GM21367 (cell line): ENCODE results near the gene ELOVL2.
"Not testable (repeated sequence)": the region's sequence is repeated elsewhere in the genome, so short reads cannot be mapped to it uniquely, and the experiment has no call there.

Experiments
- ATAC-seq: cut with Tn5 transposase; IDR thresholded peaks from one replicate; pipeline ENCODE4 v1.9.1; 2021; ENCODE audit not compliant: unreplicated experiment

The ELOVL2 gene, protein sequence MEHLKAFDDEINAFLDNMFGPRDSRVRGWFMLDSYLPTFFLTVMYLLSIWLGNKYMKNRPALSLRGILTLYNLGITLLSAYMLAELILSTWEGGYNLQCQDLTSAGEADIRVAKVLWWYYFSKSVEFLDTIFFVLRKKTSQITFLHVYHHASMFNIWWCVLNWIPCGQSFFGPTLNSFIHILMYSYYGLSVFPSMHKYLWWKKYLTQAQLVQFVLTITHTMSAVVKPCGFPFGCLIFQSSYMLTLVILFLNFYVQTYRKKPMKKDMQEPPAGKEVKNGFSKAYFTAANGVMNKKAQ

DNA sequence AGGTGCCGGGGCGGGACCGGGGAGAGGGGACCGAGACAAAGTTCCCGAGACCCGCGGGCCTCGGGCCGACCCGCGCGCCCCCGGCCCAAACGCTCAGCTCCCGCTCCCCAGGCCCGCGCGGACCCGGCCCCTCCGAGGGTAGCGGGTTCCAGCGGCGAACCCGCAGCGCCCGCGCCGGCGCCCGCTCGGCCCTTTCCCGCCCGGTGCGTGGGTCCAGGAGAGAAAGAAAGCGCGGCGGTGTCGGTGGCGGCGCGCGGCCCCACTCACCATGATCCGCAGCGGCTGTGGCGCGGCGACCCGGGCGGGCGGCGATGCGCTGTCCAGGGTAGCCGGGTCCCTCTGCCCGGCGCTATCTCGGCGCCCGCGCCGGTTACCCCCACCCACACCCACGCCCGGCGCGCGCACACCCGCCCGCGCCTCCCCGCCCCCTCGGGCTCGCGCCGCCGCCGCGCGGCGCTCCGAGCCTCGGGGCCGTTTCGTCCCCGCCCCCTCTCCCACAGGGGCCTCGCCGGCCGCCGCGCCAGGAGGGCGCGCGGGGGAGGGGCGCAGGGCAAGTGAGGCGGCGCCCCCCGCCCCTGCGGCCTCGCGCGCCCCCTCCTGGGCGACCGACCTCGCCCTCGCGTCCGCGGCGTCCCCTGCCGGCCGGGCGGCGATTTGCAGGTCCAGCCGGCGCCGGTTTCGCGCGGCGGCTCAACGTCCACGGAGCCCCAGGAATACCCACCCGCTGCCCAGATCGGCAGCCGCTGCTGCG lies at the start of gene ELOVL2:
ELOVL2 (minus strand) TSS at position 345 of the 751 bp plus-strand sequence; CDS start at position 270, 75 bp downstream.
- no peak for ATAC-seq

DNA sequence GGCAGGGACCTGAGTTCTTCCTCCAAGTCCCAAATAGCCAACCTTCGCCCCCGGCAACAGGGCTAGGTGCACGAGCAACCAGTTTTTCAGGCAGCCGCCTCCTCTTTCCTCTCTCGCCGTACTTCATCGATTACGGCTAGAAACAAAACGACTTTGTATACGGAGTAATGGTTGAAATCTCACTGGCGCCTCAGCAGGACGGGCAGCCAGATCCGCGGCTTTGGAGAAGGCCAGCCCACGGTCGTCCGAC lies 49.2 kb upstream of the ELOVL2 start:
- ATAC-seq = peak; percentile 16

DNA sequence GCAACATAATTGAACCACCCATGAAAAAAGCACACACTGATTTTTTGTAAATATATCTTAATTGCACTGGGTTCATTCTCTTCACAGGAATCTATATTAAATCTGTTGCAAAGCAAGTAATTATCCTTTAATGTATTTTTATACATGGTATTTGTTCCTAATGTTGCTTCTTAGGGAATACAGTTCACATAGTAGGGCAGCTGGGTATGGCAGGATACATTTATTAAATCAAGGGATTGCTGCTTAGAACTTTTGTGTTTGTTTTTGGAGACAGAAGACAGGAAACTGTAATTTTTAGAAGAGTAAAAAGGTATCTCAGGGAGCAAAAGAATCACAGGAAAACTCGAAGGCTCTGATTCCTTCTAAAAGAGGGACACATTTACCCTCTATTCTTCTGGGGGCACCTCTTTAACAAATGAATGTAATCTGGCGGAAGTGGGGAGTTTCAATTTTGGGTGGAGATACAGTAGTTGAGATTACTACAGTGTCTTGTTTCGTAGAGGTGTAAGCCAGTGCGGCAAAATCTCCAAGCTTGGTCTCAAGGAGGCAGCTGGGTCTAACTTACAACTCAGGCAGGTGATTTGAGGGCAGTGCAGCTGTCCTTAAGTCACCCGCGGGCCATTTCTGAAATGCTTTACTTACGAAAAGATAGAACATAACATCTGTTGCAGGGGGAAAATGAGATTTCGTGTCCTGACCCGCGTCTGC lies 48.7 kb upstream of the ELOVL2 start:
- peak; percentile 38 for ATAC-seq

DNA sequence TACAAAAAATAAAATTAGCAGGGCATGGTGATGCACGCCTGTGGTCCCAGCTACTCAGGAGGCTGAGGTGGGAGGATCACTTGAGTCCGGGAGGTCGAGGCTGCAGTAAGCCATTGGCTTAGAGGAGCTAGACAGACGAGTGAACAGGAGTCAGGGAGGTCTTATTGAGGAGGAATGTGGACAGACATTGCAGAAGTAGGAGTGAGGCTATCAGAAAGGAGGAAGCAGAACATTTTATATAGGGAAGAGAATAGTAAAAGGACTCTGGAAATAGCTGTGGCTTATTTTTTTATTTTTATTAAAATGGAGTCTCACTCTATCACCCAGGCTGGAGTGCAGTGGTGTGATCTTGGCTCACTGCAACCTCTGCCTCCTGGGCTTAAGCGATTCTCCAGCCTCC lies 47.0 kb upstream of the ELOVL2 start:
- not testable (repeated sequence) for ATAC-seq

DNA sequence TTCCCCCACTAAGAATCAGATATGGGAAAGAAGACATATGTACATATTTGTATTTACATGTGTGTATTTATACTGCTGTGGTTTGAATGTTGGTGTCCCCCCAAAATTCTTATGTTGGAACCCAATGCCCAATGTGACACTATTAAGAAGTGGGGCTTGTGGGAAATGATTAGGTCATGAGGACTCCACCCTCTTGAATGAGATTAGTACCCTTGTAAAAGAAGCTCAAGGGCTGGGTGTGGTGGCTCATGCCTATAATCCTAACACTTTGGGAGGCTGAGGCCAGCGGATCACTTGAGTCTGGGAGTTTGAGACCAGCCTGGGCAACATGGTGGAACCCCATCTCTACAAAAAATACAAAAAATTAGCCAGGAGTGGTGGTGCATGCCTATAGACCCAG lies 45.6 kb upstream of the ELOVL2 start:
- no peak for ATAC-seq

DNA sequence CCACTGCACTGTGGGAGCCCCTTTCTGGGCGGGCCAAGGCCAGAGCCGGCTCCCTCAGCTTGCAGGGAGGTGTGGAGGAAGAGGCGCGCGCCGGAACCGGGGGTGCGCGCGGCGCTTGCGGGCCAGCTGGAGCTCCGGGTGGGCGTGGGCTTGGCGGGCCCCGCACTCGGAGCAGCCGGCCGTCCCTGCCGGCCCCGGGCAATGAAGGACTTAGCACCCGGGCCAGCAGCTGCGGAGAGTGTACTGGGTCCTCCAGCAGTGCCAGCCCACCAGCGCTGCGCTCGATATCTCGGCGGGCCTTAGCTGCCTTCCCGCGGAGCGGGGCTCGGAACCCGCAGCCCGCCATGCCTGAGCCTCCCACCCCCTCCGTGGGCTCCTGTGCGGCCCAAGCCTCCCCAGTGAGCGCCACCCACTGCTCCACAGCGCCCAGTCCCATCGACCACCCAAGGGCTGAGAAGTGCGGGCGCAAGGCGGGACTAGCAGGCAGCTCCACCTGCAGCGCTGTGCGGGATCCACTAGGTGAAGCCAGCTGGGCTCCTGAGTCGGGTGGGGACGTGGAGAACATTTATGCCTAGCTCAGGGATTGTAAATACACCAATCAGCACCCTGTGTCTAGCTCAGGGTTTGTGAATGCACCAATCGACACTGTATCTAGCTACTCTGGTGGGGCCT lies 43.2 kb upstream of the ELOVL2 start:
- not testable (repeated sequence) for ATAC-seq

DNA sequence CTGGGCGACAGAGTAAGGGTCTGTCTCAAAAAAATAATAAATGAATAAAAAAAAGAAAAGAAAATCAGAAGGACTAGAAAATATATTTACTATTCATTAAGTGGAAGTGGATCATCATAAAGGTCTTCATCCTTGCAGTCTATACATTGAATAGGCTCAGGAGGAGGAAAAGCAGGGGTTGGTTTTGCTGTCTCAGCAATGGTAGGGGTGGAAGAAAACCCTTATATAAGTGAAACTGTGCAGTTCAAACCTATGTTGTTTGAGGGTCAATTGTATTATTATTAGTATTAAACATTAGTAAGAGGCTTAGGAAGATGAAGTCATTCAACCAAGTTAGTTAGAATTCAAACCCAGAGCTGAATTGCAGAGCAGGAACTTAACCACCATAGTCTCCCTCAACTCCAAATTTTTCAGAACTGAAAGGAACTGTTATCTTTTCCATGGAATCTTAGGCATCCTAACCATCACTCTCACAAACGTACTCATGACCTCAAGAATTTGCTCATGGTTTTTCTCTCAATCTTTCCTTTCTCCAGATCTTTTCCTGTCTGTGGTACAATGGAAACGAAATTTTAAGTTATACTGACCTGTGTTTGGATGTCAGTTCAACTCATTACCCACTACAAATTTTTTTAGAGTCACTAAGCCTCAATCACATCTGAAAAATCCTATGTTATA lies 41.8 kb upstream of the ELOVL2 start:
- no peak for ATAC-seq

DNA sequence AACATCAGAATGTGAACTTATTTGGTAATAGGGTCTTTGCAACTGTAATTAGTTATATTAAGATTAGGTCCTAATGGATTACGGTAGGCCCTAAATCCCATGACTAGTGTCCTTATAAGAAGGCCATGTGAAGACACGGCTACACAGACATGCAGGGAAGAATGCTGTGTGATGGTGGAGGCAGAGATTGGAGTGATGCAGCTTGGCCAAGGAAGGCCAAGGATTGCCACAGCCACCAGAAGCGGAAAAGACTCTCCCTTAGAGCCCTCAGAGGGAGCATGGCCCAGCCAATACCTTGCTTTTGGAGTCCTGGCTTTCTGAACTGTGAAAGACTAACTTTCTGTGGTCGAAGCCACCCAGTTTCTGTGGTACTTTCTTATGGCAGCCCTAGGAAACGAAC lies 39.9 kb upstream of the ELOVL2 start:
- no peak for ATAC-seq

DNA sequence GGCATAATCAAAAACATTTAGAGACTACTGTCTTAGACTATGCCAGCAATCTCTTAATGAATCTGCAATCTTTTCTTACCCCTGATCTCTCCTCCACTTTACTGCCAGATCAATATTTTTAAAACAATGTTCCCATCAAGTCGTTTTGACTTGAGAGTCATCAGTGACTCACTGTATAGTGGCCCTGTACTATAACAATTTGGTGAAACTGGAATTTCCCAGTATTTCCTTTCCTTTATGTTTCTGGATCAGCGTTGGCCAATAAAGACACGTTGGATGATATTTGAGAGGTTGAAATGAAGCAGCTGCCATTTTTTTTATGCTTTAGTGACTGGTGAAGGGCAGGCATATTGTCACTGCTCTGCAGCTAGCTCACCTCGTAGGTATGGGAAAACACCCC lies 39.4 kb upstream of the ELOVL2 start:
- no peak for ATAC-seq

DNA sequence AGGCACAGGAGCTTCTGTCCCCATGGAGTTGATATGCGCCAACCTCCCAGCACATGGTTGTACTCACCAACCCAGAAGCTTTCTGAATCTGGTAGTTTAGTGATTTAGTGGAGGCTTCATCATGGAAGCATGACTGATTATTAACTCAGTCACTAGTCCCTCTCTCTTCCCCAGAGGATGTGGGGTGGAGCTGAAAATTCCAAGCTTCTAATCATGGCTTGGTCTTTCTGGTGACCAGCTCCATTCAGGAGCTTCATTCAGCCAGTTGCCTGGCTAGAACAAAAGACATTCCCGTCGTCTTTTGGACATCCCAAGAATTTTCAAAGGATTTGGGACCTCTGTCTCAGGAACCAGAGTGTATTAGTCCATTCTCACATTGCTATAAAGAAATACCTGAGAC lies 36.2 kb upstream of the ELOVL2 start:
- no peak for ATAC-seq

DNA sequence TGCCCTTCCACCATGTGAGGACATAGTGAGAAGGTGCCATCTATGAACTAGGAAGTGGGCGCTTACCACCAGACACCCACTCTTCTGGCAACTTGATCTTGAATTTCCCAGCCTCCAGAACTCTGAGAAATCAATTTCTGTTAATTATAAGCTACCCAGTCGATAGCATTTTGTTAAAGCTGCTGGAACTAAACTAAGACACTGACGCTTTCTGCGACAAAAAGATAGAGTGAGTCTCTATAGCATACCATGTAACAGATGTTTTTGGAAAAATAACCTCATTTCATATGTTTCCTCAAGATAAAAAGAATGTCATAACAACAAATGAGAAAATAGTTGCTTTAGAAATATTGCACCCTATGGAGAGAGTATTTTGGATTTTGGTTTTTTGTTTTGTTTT lies 34.2 kb upstream of the ELOVL2 start:
- ATAC-seq = no peak

DNA sequence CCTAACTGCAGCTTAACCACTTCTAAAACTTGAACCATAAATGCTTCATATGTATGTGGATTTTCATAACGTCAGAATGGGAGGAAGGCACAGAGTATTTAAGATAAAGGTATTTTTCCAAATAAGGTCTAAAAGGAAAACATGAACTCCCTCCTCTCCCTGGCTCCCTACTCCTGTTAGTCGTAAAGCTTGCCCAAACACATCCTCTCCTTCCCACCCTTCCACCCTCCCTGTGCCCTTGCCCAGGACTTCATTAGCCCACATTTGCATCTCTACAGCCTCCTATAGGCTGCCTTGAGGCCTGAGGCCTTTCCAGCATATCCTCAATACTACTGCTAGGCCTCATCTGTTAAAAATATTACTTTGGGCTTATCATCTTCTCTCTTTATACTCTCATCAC lies 32.4 kb upstream of the ELOVL2 start:
- no peak for ATAC-seq

DNA sequence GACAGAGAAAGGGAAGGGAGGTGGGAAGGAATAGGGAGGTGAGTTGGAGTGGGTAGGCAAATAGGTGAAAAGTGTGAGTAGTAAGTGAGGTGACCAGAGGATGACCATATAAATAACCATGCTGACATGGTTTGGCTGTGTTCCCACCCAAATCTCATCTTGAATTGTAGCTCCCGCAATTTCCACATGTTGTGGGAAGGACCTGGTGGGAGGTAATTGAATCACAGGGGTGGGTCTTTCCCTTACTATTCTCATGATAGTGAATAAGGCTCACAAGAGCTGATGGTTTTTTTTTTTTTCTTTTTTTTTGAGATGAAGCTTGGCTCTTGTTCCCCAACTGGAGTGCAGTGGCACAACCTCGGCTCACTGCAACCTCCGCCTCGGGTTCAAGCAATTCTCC lies 28.0 kb upstream of the ELOVL2 start:
- no peak for ATAC-seq

DNA sequence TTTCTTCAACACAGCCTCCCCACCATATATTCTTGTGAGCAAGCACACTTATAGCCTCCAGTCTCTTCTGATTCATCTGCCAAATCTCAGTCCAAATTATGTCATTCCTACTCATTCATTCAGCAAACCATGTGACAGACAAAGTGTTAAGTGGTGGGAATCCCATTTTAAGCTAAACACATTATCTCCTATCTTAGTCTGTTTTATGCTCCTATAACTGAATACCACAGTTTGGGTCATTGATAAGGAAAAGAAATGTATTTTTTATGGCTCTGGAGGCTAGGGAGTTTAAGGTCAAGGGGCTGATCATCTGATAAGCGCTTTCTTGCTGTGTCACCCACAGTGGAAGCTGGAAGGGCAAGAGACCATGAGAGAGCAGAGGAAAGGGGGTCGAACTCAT lies 25.7 kb upstream of the ELOVL2 start:
- ATAC-seq = no peak

DNA sequence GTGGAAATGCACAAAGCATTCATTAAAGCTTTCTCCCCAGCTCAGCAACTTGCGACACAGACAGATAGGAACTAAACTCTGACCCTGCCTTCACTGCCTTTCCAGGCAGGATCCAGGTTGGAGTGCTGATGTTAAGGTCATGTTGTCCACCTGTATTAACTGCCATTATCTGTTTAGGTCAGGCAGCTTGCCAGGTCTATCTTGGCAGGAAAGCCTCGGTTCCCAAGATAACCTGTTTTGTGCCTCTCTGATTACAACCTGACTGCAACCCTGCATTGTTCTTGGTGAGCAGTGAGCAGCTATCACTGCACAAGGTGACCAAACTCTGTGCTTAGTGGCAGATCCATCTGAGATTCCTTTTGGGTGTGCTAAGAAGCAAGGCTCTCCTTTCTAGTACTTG lies 23.2 kb upstream of the ELOVL2 start:
- ATAC-seq = no peak

DNA sequence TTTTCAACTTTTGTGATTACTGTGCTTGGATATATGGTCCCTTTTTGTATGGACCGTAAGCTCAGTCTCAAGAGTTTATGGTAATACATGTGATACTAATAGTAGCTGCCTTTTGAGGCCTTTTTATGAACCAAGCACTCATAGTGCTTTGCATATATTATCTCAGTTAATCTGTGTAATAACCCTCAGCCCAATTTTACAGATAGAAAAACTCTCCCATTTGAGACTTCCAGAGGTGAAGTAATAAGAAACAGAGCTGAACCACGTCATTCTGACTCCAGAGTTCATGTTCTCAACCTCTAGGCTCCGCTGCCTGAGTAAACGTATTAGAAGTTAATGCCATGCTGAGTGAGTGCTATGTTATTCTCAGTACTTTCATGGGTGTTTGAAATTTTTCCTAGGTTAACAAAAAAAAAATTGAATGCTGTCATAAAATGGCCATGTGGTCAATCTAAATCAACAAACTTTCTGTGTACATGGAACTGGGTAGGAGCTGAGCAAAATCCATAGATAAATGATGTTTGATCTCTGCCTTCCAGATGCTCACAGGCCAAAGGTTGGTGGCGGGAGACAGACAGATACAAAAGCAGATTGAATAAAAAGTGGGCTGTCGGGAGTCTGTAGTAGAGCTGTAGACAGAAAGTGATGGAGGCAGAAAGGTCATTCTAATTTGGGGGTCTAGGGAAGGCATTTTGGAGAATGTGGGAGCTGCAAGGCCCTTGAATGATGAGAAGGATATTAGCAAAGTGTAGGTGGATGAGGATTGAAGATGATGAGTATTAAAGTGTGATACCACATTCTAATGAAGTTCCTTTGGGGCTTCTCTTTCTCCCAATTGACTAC lies 22.6 kb upstream of the ELOVL2 start:
- ATAC-seq = no peak

DNA sequence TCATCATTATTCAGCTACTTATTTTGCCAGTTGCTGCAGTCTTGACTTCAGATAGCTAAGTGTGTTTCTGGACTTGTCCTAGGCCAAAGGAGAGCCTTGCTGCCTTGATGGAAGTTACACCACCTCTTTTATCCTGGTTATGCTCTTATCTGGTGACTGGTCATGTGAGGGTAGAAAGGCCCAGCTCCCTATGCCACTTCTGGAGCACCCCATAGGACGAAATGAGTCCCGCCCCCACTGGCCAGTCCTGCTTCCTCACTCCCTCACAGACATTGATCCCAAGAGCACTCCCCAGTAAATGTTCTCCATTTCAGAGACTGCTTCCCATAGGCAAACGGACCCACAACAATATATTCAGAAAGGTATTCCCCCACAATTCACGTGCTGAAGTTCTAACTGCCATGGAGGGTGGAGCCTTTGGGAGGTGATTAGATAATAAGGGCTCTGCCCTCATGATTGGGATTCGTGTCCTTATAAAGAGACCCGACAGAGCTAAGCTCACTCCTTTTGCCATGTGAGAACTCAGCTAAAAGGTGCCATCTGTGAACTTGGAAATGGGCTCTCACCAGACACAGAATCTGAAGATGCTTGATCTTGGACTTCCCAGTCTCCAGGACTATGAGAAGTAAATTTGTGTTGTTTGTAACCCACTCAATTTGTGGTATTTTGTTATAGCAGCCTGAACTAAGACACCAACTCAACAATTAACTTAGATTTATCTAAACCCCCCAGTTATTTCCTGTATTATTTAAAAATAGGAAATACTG lies 21.5 kb upstream of the ELOVL2 start:
- no peak for ATAC-seq

DNA sequence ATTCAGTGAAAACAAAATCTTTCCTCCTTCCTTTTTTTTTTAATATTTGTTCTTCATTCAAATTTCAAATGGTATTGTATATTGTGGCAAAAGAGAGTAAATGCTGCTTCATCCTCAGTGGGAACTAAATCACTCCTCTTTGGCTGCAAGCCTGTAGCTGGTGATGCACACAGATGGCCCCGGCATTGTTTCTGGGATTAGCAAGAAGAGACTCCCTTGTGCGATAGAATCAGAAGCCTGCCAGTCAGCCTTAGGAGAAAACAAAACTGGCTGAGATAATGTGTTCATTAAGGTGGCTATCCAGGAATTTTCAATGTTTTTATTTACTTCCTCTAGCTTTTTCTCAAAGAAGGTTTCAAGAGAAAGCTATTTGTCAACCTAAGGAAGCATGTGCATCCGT lies 20.7 kb upstream of the ELOVL2 start:
- no peak for ATAC-seq

DNA sequence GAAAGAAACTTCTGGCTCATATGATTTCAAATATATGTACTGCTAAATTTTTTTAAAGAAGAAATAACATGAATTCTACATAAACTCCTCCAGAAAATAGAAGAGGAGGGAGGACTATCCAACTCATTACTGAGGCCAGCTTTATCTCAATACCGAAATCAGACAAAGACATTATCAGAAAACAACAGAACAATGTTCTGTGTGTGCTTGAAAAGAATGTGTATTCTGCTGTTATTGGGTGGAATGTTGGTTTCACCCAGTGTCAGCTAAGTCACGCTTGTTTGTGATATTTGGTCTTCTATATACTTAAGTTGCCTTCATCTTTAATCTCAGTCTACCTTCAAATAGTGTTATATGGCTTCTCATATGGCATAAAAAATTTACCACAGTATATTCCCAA lies 18.6 kb upstream of the ELOVL2 start:
- ATAC-seq = no peak

DNA sequence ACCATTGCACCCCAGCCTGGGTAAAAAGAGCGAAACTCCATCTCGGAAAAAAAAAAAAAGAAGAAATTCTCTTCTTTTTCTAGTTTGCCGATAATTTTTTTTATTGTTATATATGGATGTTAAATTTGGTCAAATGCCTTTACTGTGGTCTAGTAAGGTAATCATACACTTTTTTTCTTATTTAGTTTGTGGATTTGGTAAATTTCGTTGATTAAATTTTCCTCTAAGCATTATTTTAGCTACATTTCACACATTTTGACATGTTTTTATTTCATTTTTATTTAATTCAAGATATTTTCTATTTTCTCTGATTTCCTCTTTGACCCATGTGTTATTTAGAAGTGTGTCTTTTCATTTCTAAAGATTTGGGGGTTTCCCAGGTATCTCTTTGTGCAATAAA lies 18.0 kb upstream of the ELOVL2 start:
- no peak for ATAC-seq
